Common myeloid progenitor, CD34-positive (primary cell): ENCODE results near the gene FOXN4.

ENCODE experiments used
- CTCF ChIA-PET: fragments of 350-600 bp; sonication (Branson Sonifier 250); formaldehyde crosslinking; loops from one replicate; lab custom pipeline; 2021; ENCODE audit warnings: antibody characterized with exemption; lab: Charles Lee
- POLR2A ChIA-PET: fragments of 350-600 bp; sonication (Branson Sonifier 250); formaldehyde crosslinking; loops from one replicate; lab custom pipeline; 2021; ENCODE audit warnings: antibody characterized with exemption; lab: Charles Lee
- DNase-seq, 3 donors: peaks; one replicate each; pipeline versions ENCODE4 v3.0.0 to v3.0.0-alpha.2; 2013
- H3K27ac ChIP-seq, 2 experiments: 1 replicate in 1 of 2; 2 replicates in 1 of 2; pipeline ENCODE4 v1.7.0; 2013; ENCODE audit warnings: inconsistent platforms in 2 of 2, low read length in 2 of 2, mild to moderate bottlenecking in 2 of 2, low read depth in 1 of 2, moderate library complexity in 1 of 2; ENCODE audit not compliant: severe bottlenecking in 2 of 2, insufficient read depth in 1 of 2, poor library complexity in 1 of 2
- H3K27me3 ChIP-seq, 5 experiments: replicated peaks in 2 of 5; 1 replicate in 3 of 5; 2 replicates in 2 of 5; pipeline versions ENCODE4 v1.6.1 to v1.7.0; 2013; ENCODE audit warnings: low read length in 4 of 5, mild to moderate bottlenecking in 2 of 5, moderate library complexity in 2 of 5, inconsistent platforms in 1 of 5; ENCODE audit not compliant: insufficient read depth in 5 of 5, control insufficient read depth in 4 of 5
- H3K36me3 ChIP-seq, 4 experiments: 1 replicate in 2 of 4; 2 replicates in 2 of 4; pipeline versions ENCODE4 v1.6.1 to v1.7.0; 2013; ENCODE audit warnings: low read length in 3 of 4, control low read depth in 1 of 4, mild to moderate bottlenecking in 1 of 4; ENCODE audit not compliant: control insufficient read depth in 4 of 4, insufficient read depth in 4 of 4
- H3K4me1 ChIP-seq, 4 experiments: 1 replicate in 3 of 4; 2 replicates in 1 of 4; pipeline versions ENCODE4 v1.6.1 to v1.7.1; 2013; ENCODE audit warnings: low read length in 3 of 4, mild to moderate bottlenecking in 3 of 4, control low read depth in 1 of 4, inconsistent platforms in 1 of 4, moderate library complexity in 1 of 4; ENCODE audit not compliant: control insufficient read depth in 4 of 4, insufficient read depth in 4 of 4; ENCODE audit errors: control extremely low read depth in 1 of 4
- H3K4me3 ChIP-seq, 7 experiments: 1 replicate in 4 of 7; 2 replicates in 3 of 7; pipeline versions ENCODE4 v1.5.1 to v1.7.0; 2013; ENCODE audit warnings: mild to moderate bottlenecking in 7 of 7, low read length in 6 of 7, moderate library complexity in 6 of 7, inconsistent platforms in 2 of 7, low read depth in 2 of 7, control low read depth in 1 of 7; ENCODE audit not compliant: insufficient read depth in 4 of 7, control insufficient read depth in 1 of 7; ENCODE audit errors: extremely low read depth in 1 of 7
- H3K9me3 ChIP-seq, 5 experiments: 1 replicate in 4 of 5; 2 replicates in 1 of 5; pipeline versions ENCODE4 v1.6.1 to v1.7.1; 2013; ENCODE audit warnings: low read length in 4 of 5, mild to moderate bottlenecking in 2 of 5, inconsistent platforms in 1 of 5, low read depth in 1 of 5, moderate library complexity in 1 of 5; ENCODE audit not compliant: control insufficient read depth in 4 of 5, insufficient read depth in 2 of 5; ENCODE audit errors: control extremely low read depth in 1 of 5
- WGBS: methylation state at CpG from one replicate; pipeline ENCODE4 v1.1.5; 2013; ENCODE audit not compliant: insufficient coverage; 5-methylcytosine and 5-hydroxymethylcytosine counted together

FOXN4 gene

DNA sequence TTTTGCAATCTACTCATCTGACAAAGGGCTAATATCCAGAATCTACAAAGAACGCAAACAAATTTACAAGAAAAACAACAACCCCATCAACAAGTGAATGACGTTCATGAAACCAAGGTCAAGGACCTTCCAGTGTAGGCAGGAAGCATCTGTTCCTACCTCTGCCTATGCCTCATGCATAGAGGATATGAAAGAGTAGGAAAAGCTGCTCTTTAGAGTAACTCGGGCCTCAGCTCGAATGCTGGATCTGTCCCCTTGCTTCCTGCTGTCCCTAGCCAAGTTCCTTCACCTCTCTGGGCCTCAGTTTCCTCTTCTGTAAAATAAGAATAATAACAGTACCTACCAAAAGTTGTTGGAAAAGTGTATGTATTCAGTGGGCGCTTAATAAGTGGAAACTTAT lies 65.0 kb downstream of the FOXN4 start:
- CTCF ChIA-PET = no interaction called here
- no peak overlapping the region for H3K4me3 ChIP-seq
- POLR2A ChIA-PET = no interaction called here
- H3K36me3 ChIP-seq = peaks cover 0 to 40% (median 16%) of the 10 kb centered on the region in 4 experiments
- H3K9me3 ChIP-seq = no peaks in the 10 kb centered on the region
- 63% methylated on average over 2 of the region's 5 CpGs for WGBS
- peaks cover 1 to 13% (median 10%) of the 10 kb centered on the region in 4 experiments for H3K4me1 ChIP-seq
- no peaks in the 10 kb centered on the region for H3K27me3 ChIP-seq
- no peak overlapping the region for H3K27ac ChIP-seq
- no peak for DNase-seq

DNA sequence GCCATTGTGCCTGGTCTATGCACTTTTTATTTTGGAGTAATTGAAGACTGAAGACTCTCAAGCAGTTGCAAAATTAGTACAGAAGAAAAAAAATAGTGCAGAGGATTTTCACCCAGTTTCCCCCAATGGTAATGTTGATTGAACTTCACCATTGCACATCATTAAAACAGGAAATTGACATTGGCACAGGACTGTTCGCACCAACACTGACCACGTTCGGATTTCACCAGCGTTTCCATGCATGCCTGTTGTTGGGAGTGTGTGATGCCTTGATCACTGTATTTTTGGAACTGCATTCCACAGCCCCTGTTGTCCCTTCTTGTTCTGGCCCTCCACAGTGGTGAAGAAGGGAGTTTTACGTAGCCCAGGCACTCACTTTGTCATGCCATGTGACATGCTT lies 67.1 kb downstream of the FOXN4 start:
- Histone ChIP-seq H3K4me3 (no peak overlapping the region), H3K27me3 (no peaks in the 10 kb centered on the region), H3K4me1 (no peaks in the 10 kb centered on the region), H3K36me3 (peaks cover 0 to 46% (median 18%) of the 10 kb centered on the region in 4 experiments), H3K27ac (no peak overlapping the region), H3K9me3 (no peaks in the 10 kb centered on the region)
- WGBS = 93% methylated on average over 5 of the region's 5 CpGs
- CTCF ChIA-PET = no interaction called here
- no peak for DNase-seq
- POLR2A ChIA-PET = no interaction called here

DNA sequence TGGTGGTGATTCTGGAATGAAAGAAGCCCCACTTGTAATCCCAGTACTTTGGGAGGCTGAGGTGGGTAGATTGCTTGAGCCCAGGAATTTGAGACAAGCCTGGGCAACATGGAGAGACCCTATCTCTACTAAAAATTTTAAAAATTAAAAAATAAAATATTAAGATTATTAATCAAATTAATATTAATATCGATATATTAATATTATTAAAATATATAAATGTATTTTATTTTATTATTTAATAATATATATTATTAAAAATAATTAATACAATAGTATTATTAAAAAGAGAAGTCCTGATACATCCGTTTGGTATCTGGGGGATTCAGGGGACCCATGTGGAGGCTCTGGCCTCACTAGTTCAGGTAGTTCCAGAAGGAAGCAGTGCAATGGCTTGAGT lies 68.7 kb downstream of the FOXN4 start:
- POLR2A ChIA-PET = interaction anchor here (0.6 kb wide), 1 partner anchor 22 kb away, joined by 4 read pairs; no protein-coding TSS in a partner anchor

DNA sequence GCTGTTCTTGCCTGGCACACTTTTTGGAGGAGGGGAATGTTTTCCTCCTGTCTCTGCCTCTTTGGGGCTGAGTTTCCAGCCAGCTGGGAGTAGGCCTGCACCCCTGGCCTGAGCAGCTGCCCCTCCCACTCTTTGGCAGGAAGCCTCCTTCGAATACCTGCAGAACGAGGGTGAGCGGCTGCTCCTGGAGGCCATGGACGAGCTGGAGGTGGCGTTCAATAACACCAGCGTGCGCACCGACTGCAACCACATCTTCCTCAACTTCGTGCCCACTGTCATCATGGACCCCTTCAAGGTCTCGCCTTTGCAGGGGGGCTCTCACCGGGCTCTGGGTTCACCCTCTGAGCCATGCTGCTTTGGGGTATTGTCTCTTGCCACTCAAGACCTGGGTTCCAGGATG lies 69.4 kb downstream of the FOXN4 start:
- Histone ChIP-seq H3K36me3 (peaks cover 0 to 48% (median 25%) of the 10 kb centered on the region in 4 experiments), H3K27ac (no peak overlapping the region), H3K4me3 (no peak overlapping the region), H3K4me1 (no peaks in the 10 kb centered on the region), H3K9me3 (no peaks in the 10 kb centered on the region), H3K27me3 (no peaks in the 10 kb centered on the region)
- 95% methylated on average over 10 of the region's 11 CpGs for WGBS
- ChIA-PET POLR2A (interaction anchor here (0.6 kb wide), 2 partner anchors 22 to 26 kb away, joined by 4 read pairs; no protein-coding TSS in a partner anchor), CTCF (no interaction called here)
- DNase-seq = no peak

More for the DNA sequence above, 68.7 kb downstream of the FOXN4 start:
- H3K4me1 ChIP-seq = no peaks in the 10 kb centered on the region
- H3K36me3 ChIP-seq = peaks cover 0 to 48% (median 22%) of the 10 kb centered on the region in 4 experiments
- DNase-seq = no peak
- WGBS = no CpG with 5 or more reads among the region's 2 CpGs
- no peak overlapping the region for H3K4me3 ChIP-seq
- H3K9me3 ChIP-seq = no peaks in the 10 kb centered on the region
- no peak overlapping the region for H3K27ac ChIP-seq
- no peaks in the 10 kb centered on the region for H3K27me3 ChIP-seq
- CTCF ChIA-PET = no interaction called here

DNA sequence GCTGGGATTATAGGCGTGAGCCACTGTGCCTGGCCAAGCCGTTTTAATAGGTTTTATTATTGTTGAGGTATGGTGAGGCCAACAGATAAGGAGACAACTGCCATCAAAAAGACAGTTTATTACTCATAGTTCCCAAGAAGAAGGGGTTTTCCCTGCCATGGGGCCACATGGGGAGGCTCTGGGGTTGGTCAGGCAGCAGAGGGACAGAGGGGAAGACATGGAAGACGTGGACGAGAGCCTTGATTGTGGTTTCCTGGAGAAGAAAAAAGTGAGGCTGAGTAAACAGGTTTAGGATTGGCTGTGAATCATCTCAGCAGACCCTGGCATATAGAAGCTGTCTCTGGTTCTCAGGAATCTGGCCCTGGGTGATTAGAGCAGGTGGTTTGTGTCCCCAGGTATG lies 69.9 kb downstream of the FOXN4 start:
- no peak for DNase-seq
- H3K27ac ChIP-seq = no peak overlapping the region
- no peak overlapping the region for H3K4me3 ChIP-seq
- H3K9me3 ChIP-seq = no peaks in the 10 kb centered on the region
- H3K36me3 ChIP-seq = peaks cover 0 to 48% (median 25%) of the 10 kb centered on the region in 4 experiments
- 82% methylated on average over 2 of the region's 4 CpGs for WGBS
- no peaks in the 10 kb centered on the region for H3K27me3 ChIP-seq
- ChIA-PET POLR2A (interaction anchor here (0.6 kb wide), 1 partner anchor 25 kb away, joined by 4 read pairs; no protein-coding TSS in a partner anchor), CTCF (interaction anchor here (0.8 kb wide), 1 partner anchor 153 kb away, joined by 3 read pairs; no protein-coding TSS in a partner anchor)
- no peaks in the 10 kb centered on the region for H3K4me1 ChIP-seq

DNA sequence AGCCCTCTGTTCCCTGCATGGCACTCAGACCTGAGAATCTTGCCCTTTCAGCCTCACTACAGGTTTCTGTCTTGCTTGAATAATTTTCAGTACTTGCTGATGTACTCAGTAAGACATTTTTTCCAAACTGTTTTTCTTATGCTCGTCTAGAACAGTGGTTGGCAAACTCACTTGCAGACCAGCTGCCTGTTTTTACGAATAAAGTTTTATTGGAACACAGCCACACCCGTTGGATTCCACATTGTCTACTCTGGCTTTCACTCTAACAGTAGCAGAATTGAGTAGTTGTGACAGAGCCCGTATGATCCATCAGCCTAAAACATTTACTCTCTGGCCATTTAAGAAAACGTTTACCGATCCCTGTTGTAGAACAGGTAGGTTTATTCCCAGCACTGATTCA lies 72.8 kb downstream of the FOXN4 start:
- ChIA-PET POLR2A (no interaction called here), CTCF (interaction anchor here (1.1 kb wide), 1 partner anchor 11 kb away, joined by 3 read pairs; no protein-coding TSS in a partner anchor)
- H3K27me3 ChIP-seq = no peaks in the 10 kb centered on the region
- peaks cover 0 to 45% (median 23%) of the 10 kb centered on the region in 4 experiments for H3K36me3 ChIP-seq
- no peak overlapping the region for H3K4me3 ChIP-seq
- H3K4me1 ChIP-seq = no peaks in the 10 kb centered on the region
- H3K27ac ChIP-seq = no peak overlapping the region
- no peaks in the 10 kb centered on the region for H3K9me3 ChIP-seq
- WGBS = 96% methylated on average over 6 of the region's 6 CpGs
- DNase-seq = no peak

DNA sequence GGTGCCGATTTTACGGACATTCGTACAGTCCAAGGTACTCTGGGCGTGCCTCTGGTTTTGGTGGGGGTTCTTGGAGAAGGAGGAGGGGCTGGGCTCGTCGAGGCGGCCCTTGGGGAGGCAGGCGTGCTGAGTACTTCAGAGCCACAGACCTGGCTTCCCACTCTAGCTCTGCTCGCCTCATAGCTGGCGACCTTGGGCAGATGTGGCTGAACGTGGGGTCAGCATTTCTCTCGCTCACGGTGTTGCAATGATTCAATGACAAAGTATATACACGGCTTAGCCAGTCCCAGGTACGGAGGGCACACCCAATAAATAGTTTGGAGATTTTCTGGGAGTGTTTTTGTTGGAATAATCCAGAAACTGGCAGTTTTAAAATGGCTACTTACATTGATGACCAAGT lies 75.1 kb downstream of the FOXN4 start:
- CTCF ChIA-PET = interaction anchor here (1.1 kb wide), 1 partner anchor 13 kb away, joined by 4 read pairs; no protein-coding TSS in a partner anchor
- no peaks in the 10 kb centered on the region for H3K27me3 ChIP-seq
- H3K9me3 ChIP-seq = no peaks in the 10 kb centered on the region
- POLR2A ChIA-PET = no interaction called here
- no peak overlapping the region for H3K4me3 ChIP-seq
- H3K4me1 ChIP-seq = no peaks in the 10 kb centered on the region
- DNase-seq = no peak
- H3K27ac ChIP-seq = no peak overlapping the region
- 98% methylated on average over 12 of the region's 15 CpGs for WGBS
- H3K36me3 ChIP-seq = peaks cover 0 to 42% (median 15%) of the 10 kb centered on the region in 4 experiments
